HG02938 (cell line): ENCODE measurements around the gene CFB.

Source experiments
- ATAC-seq: cut with Tn5 transposase; IDR thresholded peaks from one replicate; pipeline ENCODE4 v1.9.1; 2021; ENCODE audit warnings: mild to moderate bottlenecking, moderate library complexity; ENCODE audit not compliant: unreplicated experiment

Gene CFB

GRCh38 chr6:31947864-31948263 is 2.0 kb downstream of the CFB start:
- no peak for ATAC-seq

DNA sequence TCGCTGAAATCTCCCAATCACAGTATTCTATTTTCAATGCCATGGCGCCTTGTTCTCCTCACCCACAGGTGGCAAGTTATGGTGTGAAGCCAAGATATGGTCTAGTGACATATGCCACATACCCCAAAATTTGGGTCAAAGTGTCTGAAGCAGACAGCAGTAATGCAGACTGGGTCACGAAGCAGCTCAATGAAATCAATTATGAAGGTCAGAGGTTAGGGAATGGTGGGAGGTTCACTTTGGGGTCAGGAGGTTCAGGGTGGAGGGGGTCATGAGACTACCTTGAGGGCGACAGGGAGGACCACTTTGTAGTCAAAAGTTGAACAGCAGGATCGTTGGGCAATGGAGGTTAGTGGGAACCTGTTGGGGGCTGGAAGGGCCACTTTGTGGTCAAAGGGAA is 2.4 kb downstream of the CFB start:
- no peak for ATAC-seq

DNA sequence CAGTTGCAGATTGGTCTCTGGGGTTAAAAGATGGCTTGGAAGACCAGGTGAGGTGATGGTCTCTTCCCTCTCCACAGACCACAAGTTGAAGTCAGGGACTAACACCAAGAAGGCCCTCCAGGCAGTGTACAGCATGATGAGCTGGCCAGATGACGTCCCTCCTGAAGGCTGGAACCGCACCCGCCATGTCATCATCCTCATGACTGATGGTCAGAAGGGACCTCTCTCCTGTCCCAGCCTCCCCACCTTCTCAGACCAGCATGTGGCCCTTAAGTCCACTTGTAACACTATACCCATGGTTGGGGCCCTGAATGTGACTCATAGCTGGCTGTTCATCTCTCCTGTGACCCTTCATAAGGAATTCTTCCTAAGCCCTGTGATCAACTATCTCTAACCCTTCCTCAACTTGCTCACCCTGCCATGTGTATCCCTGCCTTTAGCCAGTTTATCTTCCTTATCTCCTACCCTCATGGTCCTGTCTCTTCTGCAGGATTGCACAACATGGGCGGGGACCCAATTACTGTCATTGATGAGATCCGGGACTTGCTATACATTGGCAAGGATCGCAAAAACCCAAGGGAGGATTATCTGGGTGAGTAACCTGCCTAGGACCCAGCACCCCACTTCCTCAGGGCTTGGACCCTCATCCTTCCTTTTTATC is 3.0 kb downstream of the CFB start:
- no peak for ATAC-seq

GRCh38 chr6:31949926-31950548 is 4.1 kb downstream of the CFB start:
- no peak for ATAC-seq

DNA sequence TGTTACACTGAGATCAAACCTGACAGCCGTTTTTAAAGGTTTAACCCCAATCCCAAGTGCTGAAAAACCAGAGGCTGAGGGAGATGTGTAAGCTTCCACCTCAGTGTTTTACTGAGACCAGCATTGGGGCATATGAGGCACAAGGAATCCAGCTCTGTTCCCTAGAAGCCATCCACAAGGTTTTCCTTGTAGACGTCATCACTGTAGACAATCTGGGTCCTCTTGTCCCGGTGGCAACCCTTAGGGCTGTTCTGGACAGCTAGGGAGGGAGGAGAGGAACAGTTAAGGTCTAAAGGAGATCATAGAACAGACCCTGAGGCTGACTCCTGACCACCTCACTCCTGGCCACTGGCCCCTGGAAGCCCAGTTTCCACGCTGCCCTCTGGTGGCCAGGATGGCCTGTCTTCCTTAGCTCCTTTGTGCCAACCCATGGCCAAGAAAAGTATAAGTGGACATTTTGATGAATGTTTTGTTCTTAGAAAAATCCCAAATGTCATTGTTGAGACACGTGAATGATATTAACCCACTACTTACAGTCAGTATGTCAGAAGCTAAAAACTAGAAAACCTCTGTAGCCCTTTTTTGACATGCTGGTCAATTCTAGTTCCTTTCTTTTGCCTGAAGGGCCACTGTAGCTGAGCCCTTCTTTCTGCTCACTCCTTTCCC is 6.4 kb downstream of the CFB start:
- ATAC-seq: no peak

GRCh38 chr6:31952890-31953289 is 7.0 kb downstream of the CFB start:
- no peak for ATAC-seq

GRCh38 chr6:31954511-31954910 is 8.6 kb downstream of the CFB start:
- no peak for ATAC-seq

- no peak for ATAC-seq
Observed at GRCh38 chr6:31956796-31957195, 10.9 kb downstream of the CFB start.

DNA sequence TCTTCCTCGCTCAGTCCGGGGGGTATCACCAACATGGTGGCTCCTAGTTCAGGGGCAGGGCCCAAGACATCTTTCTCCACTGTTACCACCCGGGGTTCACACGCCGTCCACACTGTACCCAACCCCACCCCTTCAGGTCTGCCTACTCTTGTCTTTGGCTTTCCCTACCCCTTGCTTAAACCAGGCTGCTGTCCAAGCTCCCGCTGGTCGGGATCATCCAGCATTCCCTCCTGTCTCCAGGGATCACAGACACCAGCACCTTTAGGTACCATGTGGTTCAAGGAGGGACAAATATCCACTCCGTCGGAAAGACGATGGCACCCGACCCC is 12.5 kb downstream of the CFB start:
- ATAC-seq: no peak

- ATAC-seq: peak; percentile 96
Observed at GRCh38 chr6:31958741-31959739, 13.1 kb downstream of the CFB start, which contains the start of the genes NELFE and SKIC2. Gene NELFE (minus strand): TSS chr6:31958971. CDS start chr6:31958446, 525 bp downstream. Gene SKIC2 (plus strand): TSS chr6:31959175. CDS start chr6:31959193, 18 bp downstream.

DNA sequence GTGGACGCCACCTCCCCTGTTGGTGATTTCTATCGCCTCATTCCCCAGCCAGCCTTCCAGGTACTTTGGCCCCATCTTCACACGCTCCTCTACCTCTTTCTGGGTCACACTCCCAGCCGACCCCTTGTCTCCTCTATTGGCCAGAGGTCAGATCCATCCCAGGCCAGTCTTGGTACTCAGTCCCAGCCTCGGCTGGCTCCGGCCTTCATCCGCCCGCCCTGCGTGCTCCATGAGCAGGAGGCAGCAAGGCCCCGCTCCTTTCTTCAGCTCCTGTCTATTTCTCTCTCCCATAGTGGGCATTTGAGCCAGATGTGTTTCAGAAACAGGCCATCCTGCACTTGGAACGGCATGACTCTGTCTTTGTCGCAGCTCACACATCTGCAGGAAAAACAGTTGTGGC is 15.7 kb downstream of the CFB start:
- no peak for ATAC-seq

- ATAC-seq: no peak
Observed at GRCh38 chr6:31963921-31964320, 18.0 kb downstream of the CFB start.

DNA sequence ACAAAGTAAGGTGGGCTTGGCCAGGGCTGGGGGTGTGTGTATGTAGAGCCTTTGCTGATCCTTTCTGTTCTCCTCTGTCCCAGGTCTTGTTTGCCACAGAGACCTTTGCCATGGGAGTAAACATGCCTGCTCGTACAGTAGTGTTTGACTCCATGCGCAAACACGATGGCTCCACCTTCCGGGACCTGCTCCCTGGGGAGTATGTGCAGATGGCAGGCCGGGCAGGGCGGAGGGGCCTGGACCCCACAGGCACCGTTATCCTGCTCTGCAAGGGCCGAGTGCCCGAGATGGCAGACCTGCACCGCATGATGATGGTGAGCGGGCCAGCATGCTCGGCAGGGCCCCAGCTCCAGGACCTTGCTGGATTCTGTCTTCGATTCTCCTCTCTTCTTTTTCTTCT is 19.8 kb downstream of the CFB start:
- ATAC-seq: no peak

DNA sequence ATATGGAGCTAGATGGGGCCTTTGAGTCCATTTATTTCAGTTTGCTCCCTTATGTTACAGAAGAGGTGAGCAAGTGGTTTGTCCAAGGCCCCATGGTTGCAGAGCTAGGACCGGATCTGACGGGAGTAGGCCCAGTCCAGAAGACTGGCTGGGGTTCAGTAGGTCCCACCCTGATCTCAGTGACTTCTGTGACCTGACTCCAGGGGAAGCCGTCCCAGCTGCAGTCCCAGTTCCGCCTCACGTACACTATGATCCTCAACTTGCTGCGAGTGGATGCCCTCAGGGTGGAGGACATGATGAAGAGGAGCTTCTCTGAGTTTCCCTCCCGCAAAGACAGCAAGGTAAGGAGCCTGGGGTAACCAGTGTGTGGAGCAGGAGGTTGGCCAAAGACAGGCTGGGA is 20.6 kb downstream of the CFB start:
- no peak for ATAC-seq

DNA sequence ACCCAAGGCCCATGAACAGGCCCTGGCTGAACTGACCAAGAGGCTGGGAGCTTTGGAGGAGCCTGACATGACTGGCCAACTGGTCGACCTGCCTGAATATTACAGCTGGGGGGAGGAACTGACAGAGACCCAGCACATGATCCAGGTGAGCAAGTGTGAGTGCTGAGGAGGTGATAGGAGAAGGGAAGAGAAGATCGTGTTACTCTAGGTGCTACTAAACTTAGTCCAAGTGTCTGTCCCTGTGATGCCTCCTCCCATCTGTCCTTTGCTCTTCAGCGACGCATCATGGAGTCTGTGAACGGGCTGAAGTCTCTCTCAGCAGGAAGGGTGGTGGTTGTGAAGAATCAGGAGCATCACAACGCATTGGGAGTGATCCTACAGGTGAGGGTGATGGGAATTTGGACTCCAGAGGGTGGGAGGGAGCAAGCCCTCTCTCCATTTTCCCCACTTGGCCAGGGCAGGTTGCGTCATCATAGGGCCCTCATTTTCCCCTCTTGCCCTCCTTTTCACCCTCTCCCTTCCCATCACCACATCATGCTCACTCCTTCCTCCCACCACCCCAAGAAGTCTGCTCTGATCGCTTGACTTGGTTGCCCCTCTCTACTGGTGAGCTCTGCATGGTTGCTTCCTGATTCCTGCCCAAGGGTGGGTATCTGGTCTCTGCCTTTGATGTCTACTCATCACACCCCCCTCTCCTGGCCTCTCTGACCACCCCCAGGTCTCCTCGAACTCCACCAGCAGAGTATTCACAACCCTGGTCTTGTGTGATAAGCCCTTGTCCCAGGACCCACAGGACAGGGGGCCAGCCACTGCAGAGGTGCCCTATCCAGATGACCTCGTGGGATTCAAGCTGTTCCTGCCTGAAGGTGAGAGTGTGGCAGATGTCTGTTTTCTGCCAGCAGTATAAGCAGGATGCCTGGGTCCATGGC is 21.4 kb downstream of the CFB start:
- ATAC-seq: no peak

DNA sequence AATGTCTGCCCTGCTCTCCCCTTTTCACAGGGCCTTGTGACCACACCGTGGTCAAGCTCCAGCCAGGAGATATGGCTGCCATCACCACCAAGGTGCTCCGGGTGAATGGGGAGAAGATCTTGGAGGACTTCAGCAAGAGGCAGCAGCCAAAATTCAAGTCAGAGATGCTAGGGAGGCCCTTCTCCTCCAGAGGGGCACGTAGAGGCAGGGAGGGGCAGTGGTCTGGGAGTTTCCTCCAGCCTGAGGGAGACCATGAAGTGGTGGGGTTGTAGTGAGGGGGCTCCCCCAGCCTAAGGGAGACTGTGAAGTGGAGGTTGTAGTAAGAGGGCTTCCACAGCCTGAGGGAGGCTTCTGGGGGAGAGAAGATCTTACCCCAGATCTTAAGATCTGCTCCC is 22.0 kb downstream of the CFB start:
- ATAC-seq: no peak

DNA sequence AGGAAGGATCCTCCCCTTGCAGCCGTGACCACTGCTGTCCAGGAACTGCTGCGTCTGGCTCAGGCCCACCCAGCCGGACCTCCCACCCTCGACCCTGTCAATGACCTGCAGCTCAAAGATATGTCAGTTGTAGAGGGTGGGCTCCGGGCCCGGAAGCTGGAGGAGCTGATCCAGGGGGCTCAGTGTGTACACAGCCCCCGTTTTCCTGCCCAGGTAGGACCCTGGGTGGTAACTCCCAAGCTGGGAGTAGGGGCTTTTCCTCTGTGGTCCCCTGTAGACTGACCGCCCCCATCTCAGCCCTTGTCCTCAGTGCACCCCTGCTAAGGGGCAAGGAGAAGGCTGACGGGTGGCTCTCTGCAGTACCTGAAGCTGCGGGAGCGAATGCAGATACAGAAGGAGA is 22.4 kb downstream of the CFB start:
- no peak for ATAC-seq

DNA sequence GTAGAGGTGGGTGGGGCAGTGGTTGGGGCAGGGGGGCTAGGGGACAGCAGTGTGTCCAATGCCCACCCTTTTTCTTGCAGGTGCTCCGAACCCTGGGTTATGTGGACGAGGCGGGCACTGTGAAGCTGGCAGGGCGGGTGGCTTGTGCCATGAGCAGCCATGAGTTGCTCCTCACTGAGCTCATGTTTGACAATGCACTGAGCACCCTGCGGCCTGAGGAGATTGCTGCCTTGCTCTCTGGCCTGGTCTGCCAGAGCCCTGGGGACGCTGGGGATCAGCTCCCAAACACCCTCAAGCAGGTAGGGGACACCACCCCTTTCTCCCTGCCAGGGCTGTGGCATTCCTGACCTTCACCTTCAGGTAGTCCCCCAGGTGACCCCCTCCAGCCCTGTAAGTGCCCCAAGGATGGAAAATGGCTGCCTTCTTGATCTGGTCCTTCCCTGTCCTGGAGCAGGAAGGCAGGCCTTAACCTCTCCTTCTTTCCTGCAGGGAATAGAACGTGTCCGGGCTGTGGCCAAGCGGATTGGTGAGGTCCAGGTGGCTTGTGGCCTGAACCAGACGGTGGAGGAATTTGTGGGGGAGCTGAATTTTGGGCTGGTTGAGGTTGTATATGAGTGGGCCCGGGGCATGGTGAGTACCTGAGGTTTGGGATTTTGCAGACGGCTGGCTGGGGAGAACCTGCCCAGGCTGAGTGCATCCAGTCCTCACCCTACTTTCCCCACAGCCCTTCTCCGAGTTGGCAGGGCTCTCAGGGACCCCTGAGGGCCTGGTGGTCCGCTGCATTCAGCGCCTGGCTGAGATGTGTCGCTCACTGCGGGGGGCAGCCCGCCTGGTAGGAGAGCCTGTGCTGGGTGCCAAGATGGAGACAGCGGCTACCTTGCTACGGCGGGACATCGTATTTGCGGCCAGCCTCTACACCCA is 23.2 kb downstream of the CFB start:
- no peak for ATAC-seq
